ENCODE data around the gene CNBD2. TPM values are rescaled to one million over a fixed set of nuclear protein-coding genes. Genes with fewer than 3 reads are reported as not detected.

Gene CNBD2
- total RNA-seq, 1 donor from 2014 or later: 5.7 TPM

- no peak for TF ChIP-seq CTCF (conservative IDR thresholded peaks at IDR 0.05)
- Mint-ChIP-seq H3K4me1 (ENCODE audit: unreplicated experiment) (no peaks in the 10 kb centered on the region), H3K27ac (no peak overlapping the region), H3K27me3 (no peaks in the 10 kb centered on the region), H3K36me3 (peaks cover 3% of the 10 kb centered on the region), H3K4me3 (no peak overlapping the region), H3K9me3 (peaks cover 10% of the 10 kb centered on the region)
- DNase-seq (ENCODE audit: extremely low spot score, unreplicated experiment): no peak
Measured at GRCh38 chr20:36002855-36003254, 34.5 kb downstream of the CNBD2 start.

GRCh38 chr20:36004045-36004444, 35.7 kb downstream of the CNBD2 start:
- no peaks in the 10 kb centered on the region for H3K4me1 Mint-ChIP-seq (ENCODE audit: unreplicated experiment)
- no peaks in the 10 kb centered on the region for H3K27me3 Mint-ChIP-seq
- no peak for DNase-seq (ENCODE audit: extremely low spot score, unreplicated experiment)
- H3K36me3 Mint-ChIP-seq: peaks cover 3% of the 10 kb centered on the region
- peaks cover 10% of the 10 kb centered on the region for H3K9me3 Mint-ChIP-seq
- no peak for TF ChIP-seq CTCF (conservative IDR thresholded peaks at IDR 0.05)
- H3K27ac Mint-ChIP-seq: no peak overlapping the region
- no peak overlapping the region for H3K4me3 Mint-ChIP-seq

GRCh38 chr20:36008461-36009035, 40.2 kb downstream of the CNBD2 start:
- Mint-ChIP-seq H3K27ac (no peak overlapping the region), H3K4me1 (ENCODE audit: unreplicated experiment) (no peaks in the 10 kb centered on the region), H3K4me3 (no peak overlapping the region), H3K36me3 (no peaks in the 10 kb centered on the region), H3K9me3 (no peaks in the 10 kb centered on the region), H3K27me3 (no peaks in the 10 kb centered on the region)
- no peak for DNase-seq (ENCODE audit: extremely low spot score, unreplicated experiment)
- no peak for TF ChIP-seq CTCF (conservative IDR thresholded peaks at IDR 0.05)

GRCh38 chr20:36010076-36010475, 41.7 kb downstream of the CNBD2 start:
- Mint-ChIP-seq H3K4me1 (ENCODE audit: unreplicated experiment) (no peaks in the 10 kb centered on the region), H3K9me3 (no peaks in the 10 kb centered on the region), H3K4me3 (no peak overlapping the region), H3K27me3 (no peaks in the 10 kb centered on the region), H3K27ac (no peak overlapping the region), H3K36me3 (no peaks in the 10 kb centered on the region)
- no peak for TF ChIP-seq CTCF (conservative IDR thresholded peaks at IDR 0.05)
- DNase-seq (ENCODE audit: extremely low spot score, unreplicated experiment): no peak

GRCh38 chr20:36010825-36011224, 42.4 kb downstream of the CNBD2 start:
- Mint-ChIP-seq H3K36me3 (no peaks in the 10 kb centered on the region), H3K27ac (no peak overlapping the region), H3K9me3 (no peaks in the 10 kb centered on the region), H3K4me3 (no peak overlapping the region), H3K27me3 (no peaks in the 10 kb centered on the region), H3K4me1 (ENCODE audit: unreplicated experiment) (no peaks in the 10 kb centered on the region)
- no peak for DNase-seq (ENCODE audit: extremely low spot score, unreplicated experiment)
- TF ChIP-seq CTCF (conservative IDR thresholded peaks at IDR 0.05): no peak

Data from type B pancreatic cell (in vitro differentiated cells).